Measurements from ENCODE around the gene ZDHHC8. TPM values are rescaled to one million over a fixed set of nuclear protein-coding genes. Genes with fewer than 3 reads are reported as not detected.

Gene ZDHHC8
- total RNA-seq, 4 donors from 2014 or later = 11.8 to 27.8 (median 16.4) TPM

DNA sequence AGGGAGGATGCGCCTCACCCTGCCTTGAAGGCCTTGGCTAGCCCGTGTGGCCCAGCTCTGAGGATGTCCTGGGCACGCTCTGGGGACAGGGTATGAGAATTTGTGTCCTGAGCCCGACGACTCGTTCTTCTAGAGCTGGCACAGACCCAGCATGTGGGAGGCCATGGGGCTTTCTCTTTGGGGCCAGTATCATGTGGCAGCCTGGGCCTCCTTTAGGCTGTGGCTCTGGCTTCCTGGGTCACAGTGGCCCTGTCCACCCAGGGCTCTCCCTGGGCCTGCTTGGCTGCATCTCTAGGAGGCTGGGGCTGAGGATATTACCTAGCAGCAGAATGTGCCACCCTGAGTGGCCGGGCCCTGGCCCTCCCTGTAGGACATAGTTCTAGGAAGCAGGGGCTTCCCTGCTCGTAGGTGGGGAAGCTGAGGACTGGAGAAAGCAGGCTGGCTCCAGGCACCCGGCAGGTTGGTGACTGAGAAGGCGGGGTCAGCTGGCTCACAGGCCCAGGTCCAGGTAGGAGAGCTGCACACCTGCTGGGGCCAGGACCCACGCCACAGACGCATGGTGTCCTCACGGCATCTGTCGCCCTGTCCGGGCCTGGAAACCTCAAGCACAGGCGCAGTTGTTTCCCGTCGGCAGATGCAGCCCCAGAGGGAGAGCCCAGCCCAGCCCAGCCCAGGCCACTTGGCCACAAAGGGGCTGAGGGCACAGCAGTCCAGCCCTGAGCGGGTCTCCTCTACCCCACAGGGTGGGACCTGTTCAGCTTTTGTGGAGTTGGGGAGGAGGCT, 12.5 kb downstream of the ZDHHC8 start:
- Histone ChIP-seq H3K4me1 (no peaks in the 10 kb centered on the region), H3K9me3 (no peaks in the 10 kb centered on the region), H3K27ac (no peak overlapping the region), H3K27me3 (no peaks in the 10 kb centered on the region), H3K36me3 (peaks cover 0 to 75% of the 10 kb centered on the region in 2 donors), H3K4me3 (no peak overlapping the region)
- TF ChIP-seq EP300 (IDR thresholded peaks at IDR 0.05) (no peak), POLR2A (IDR thresholded peaks at IDR 0.05) (no peak), POLR2AphosphoS5 (IDR thresholded peaks at IDR 0.05) (no peak)
- TF ChIP-seq, protein P1, sequence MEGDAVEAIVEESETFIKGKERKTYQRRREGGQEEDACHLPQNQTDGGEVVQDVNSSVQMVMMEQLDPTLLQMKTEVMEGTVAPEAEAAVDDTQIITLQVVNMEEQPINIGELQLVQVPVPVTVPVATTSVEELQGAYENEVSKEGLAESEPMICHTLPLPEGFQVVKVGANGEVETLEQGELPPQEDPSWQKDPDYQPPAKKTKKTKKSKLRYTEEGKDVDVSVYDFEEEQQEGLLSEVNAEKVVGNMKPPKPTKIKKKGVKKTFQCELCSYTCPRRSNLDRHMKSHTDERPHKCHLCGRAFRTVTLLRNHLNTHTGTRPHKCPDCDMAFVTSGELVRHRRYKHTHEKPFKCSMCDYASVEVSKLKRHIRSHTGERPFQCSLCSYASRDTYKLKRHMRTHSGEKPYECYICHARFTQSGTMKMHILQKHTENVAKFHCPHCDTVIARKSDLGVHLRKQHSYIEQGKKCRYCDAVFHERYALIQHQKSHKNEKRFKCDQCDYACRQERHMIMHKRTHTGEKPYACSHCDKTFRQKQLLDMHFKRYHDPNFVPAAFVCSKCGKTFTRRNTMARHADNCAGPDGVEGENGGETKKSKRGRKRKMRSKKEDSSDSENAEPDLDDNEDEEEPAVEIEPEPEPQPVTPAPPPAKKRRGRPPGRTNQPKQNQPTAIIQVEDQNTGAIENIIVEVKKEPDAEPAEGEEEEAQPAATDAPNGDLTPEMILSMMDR (IDR thresholded peaks at IDR 0.05) = no peak
- WGBS, 2 donors (ENCODE audit: low coverage in 1 of 2) = no CpG with 5 or more reads among the region's 19 CpGs
- ATAC-seq = no peak

DNA sequence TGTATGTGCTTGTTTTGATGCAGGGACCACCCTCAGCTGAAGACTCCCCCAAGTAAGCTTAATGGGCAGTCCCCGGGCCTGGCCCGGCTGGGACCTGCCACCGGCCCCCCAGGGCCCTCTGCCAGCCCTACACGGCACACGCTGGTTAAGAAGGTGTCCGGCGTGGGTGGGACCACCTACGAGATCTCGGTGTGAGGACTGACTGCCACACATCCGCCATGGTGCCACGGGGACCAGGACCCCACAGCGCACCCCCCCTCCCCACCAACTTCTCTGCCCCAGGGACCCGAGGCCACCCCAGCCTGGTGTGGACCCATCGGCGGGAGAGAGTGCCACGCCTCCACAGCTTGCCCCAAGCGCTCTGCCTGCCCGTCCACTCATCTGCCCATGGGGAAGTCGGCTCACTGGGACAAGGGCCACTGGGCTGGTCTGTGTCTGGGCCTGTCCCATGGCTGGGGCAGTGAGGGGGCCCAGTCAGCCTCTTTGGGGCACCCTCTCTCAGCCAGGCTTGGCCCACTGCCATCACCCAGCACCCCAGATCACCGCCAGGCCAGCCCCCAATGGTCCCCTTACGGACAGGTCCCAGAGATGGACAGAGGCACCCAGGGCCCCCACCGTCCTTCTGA, 13.7 kb downstream of the ZDHHC8 start:
- TF ChIP-seq EP300 (IDR thresholded peaks at IDR 0.05) (no peak), POLR2A (IDR thresholded peaks at IDR 0.05) (no peak), POLR2AphosphoS5 (IDR thresholded peaks at IDR 0.05) (no peak)
- TF ChIP-seq, protein P1 (IDR thresholded peaks at IDR 0.05) = no peak
- Histone ChIP-seq H3K4me1 (no peaks in the 10 kb centered on the region), H3K27ac (no peak overlapping the region), H3K36me3 (peaks cover 0 to 62% of the 10 kb centered on the region in 2 donors), H3K27me3 (no peaks in the 10 kb centered on the region), H3K9me3 (no peaks in the 10 kb centered on the region), H3K4me3 (no peak overlapping the region)
- ATAC-seq = no peak
- WGBS, 2 donors (ENCODE audit: low coverage in 1 of 2) = no CpG with 5 or more reads among the region's 22 CpGs

DNA sequence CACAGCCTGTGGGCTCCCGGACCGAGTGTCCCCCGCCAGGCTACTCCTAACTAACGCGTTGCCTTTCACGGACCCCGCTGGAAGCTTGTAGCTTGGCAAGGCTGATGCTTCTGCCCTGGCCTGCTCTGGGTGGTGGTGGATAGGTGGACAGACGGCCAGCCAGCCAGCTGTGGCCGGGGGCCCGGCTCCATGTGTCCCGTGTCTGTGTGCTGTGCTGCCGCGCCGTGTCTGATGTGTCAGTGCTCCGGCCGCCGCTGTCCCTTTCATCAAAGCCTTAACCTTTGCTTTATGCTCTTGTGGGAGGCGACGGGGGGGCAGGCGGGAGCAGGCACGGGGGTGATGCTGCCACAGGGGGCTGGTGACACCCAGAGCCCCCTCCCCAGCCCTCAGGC, 14.2 kb downstream of the ZDHHC8 start:
- no peak for ATAC-seq
- Histone ChIP-seq H3K27ac (no peak overlapping the region), H3K9me3 (no peaks in the 10 kb centered on the region), H3K36me3 (peaks cover 0 to 57% of the 10 kb centered on the region in 2 donors), H3K27me3 (no peaks in the 10 kb centered on the region), H3K4me1 (no peaks in the 10 kb centered on the region), H3K4me3 (no peak overlapping the region)
- WGBS, 2 donors (ENCODE audit: low coverage in 1 of 2) = no CpG with 5 or more reads among the region's 21 CpGs
- TF ChIP-seq POLR2A (IDR thresholded peaks at IDR 0.05) (no peak), POLR2AphosphoS5 (IDR thresholded peaks at IDR 0.05) (no peak), EP300 (IDR thresholded peaks at IDR 0.05) (no peak)
- TF ChIP-seq, protein P1 (IDR thresholded peaks at IDR 0.05) = no peak

DNA sequence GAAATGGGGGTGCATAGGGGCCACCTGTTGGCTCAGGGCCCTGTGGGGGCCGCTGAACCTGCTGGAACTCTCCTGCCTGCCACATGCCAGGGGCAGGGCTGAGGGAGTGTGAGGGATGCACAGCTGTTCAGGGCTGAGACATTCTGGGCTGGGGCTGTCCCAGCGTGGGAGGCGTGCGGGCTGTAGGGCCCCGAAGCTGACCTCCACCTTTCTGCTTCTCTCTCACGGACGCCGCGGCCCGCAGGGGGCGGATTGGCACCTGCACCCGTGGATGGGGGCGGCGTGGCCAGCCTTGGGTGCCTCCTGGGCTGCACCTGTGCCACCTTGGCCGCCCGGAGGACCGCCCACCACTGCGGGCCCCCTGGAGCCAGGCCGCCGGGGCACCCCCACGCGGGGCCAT, 15.2 kb downstream of the ZDHHC8 start:
- H3K27ac ChIP-seq = no peak overlapping the region
- no CpG with 5 or more reads among the region's 22 CpGs for WGBS, 2 donors (ENCODE audit: low coverage in 1 of 2)
- H3K9me3 ChIP-seq = no peaks in the 10 kb centered on the region
- ATAC-seq = no peak
- H3K36me3 ChIP-seq = peaks cover 0 to 48% of the 10 kb centered on the region in 2 donors
- no peaks in the 10 kb centered on the region for H3K27me3 ChIP-seq
- TF ChIP-seq POLR2AphosphoS5 (IDR thresholded peaks at IDR 0.05) = no peak
- no peak for TF ChIP-seq POLR2A (IDR thresholded peaks at IDR 0.05)
- TF ChIP-seq EP300 (IDR thresholded peaks at IDR 0.05) = no peak
- TF ChIP-seq, protein P1 (IDR thresholded peaks at IDR 0.05) = no peak
- H3K4me1 ChIP-seq = no peaks in the 10 kb centered on the region
- H3K4me3 ChIP-seq = no peak overlapping the region
